Erythroblast (primary cell): ENCODE results near the gene SHMT2.

Experiments used
- DNase-seq, 2 experiments: peaks; one replicate each; lab custom pipeline; 2025; lab: John Stamatoyannopoulos, UW
- GATA1 ChIP-seq: IDR thresholded peaks from 2 replicates; pipeline ENCODE4 v1.6.1; 2011; ENCODE audit warnings: low read depth, mild to moderate bottlenecking, control low read depth, low read length, moderate library complexity
- POLR2A ChIP-seq: IDR thresholded peaks from 2 replicates; pipeline ENCODE4 v1.6.1; 2011; ENCODE audit warnings: mild to moderate bottlenecking, low read length

Gene SHMT2

DNA sequence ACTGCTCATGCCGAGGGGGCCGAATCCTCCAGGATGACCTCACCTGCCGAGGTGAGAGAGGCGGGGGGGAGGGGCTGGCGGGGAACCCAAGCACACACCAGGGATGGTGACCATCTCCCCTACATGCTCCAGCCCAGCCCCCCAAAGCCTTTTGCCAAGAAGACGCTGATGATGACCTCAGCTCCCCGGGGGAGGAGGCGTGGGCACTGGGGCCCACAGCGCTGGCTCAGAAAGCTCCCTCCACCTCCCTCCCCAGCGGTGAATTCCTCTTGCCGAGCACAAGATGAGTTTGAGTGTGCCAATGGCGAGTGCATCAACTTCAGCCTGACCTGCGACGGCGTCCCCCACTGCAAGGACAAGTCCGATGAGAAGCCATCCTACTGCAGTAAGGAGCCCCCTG is 36.6 kb upstream of the SHMT2 start:
- TF ChIP-seq POLR2A (no peak), GATA1 (no peak)
- no peak for DNase-seq

DNA sequence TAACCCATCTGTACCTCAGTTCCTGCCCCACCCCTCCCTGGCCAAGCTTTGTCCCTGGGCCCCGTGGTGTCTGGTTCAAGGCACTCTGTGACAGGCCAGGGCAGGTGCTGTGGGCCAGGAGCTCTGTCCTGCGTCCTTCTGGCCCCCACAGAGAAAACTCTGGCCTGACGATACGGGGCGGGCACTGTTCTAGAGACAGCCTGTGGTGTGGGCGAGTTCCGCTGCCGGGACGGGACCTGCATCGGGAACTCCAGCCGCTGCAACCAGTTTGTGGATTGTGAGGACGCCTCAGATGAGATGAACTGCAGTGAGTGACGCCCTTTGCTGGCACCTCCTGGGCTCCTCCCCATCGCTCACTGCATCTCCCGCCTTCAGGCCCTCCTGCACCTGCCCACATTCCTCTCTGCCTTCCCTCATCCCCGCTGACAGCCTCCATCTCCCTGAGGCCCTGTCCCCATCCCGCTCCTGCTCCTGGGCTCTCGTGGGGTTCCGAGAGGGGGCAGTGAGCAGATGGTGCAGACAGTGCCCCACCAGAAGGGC is 35.7 kb upstream of the SHMT2 start:
- TF ChIP-seq POLR2A (no peak), GATA1 (no peak)
- no peak for DNase-seq

DNA sequence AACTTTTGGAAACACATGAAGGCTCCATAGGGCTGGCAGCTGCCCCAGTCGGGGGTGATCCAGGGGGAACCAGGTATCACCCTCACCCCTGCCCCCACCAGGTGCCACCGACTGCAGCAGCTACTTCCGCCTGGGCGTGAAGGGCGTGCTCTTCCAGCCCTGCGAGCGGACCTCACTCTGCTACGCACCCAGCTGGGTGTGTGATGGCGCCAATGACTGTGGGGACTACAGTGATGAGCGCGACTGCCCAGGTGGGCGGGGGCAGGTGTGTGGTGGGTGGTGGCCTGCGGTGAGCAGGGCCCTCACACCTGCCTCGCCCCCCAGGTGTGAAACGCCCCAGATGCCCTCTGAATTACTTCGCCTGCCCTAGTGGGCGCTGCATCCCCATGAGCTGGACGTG is 35.3 kb upstream of the SHMT2 start:
- DNase-seq, result no peak
- TF ChIP-seq POLR2A (no peak), GATA1 (no peak)

DNA sequence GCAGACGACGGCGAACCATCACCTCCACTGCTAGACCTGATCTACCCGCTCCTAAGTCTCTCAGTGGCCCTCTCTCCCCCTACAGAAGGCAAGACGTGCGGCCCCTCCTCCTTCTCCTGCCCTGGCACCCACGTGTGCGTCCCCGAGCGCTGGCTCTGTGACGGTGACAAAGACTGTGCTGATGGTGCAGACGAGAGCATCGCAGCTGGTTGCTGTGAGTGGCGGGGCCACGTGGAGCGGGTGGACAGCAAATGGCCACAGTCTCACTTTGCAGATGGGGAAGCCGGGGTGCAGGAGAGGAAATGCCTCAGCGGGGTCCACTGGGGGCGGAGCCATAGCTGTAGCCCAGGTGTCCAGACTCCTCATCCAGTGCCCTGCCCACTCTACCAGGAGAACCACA is 34.3 kb upstream of the SHMT2 start:
- no peak for TF ChIP-seq POLR2A
- no peak for TF ChIP-seq GATA1
- DNase-seq, result no peak

DNA sequence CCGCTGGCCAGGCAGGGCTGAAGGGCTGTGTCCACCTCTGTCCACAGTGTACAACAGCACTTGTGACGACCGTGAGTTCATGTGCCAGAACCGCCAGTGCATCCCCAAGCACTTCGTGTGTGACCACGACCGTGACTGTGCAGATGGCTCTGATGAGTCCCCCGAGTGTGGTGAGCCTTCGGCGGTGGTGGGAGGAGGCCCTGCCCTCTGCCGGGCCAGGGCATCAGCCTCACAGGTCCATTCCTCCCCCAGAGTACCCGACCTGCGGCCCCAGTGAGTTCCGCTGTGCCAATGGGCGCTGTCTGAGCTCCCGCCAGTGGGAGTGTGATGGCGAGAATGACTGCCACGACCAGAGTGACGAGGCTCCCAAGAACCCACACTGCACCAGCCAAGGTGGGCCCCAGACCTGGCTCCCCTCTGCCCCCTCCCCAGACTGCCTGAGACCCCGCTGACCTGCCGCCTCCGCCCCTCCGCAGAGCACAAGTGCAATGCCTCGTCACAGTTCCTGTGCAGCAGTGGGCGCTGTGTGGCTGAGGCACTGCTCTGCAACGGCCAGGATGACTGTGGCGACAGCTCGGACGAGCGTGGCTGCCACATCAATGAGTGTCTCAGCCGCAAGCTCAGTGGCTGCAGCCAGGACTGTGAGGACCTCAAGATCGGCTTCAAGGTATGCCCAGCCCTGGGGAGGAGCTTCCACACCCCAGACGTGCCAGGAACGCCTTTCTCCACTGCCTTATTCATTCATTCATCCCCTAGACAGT is 33.7 kb upstream of the SHMT2 start:
- no peak for DNase-seq
- no peak for TF ChIP-seq GATA1
- no peak for TF ChIP-seq POLR2A

DNA sequence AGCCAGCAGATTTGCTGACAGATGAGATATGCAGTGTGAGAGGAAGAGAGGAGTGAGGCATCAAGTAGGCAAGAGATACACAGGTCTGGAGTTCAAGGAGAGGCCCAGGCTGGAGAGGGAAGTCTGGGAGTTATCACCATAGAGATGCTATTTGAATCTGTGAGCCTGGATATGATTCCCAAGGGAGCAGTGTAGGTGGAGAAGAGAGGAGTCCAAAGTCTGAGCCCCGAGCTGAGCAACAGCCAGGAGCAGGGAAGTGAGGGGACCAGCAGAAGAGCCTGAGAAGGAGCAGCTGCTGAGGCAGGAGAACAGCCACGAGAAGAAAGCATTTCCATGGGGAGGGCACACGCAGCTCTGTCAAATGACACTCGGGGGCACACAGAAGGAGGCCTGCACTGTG is 33.1 kb upstream of the SHMT2 start:
- no peak for TF ChIP-seq POLR2A
- no peak for TF ChIP-seq GATA1
- DNase-seq, result no peak

DNA sequence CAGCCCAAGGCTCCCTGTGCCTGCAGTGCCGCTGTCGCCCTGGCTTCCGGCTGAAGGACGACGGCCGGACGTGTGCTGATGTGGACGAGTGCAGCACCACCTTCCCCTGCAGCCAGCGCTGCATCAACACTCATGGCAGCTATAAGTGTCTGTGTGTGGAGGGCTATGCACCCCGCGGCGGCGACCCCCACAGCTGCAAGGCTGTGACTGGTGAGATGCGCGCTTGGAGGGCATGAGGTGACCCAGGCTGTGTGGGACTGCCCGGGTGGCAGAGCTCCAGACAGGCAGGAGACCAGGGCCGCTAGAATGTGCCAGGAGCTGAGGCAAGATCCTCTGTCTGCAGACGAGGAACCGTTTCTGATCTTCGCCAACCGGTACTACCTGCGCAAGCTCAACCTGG is 32.6 kb upstream of the SHMT2 start:
- no peak for TF ChIP-seq POLR2A

DNA sequence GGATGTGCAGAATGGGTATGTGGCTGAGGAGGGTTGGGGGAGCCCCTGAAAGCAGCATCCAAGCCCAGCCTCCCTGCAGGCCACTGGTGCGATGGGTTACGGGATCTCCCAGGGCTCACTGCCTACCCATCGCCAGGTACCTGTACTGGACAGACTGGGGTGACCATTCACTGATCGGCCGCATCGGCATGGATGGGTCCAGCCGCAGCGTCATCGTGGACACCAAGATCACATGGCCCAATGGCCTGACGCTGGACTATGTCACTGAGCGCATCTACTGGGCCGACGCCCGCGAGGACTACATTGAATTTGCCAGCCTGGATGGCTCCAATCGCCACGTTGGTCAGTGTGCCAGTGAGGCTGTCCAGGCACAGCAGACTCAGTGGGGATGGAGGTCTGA is 31.2 kb upstream of the SHMT2 start:
- TF ChIP-seq POLR2A, result no peak
- TF ChIP-seq GATA1, result no peak
- no peak for DNase-seq

More for the DNA sequence above, 32.6 kb upstream of the SHMT2 start:
- DNase-seq, result no peak

DNA sequence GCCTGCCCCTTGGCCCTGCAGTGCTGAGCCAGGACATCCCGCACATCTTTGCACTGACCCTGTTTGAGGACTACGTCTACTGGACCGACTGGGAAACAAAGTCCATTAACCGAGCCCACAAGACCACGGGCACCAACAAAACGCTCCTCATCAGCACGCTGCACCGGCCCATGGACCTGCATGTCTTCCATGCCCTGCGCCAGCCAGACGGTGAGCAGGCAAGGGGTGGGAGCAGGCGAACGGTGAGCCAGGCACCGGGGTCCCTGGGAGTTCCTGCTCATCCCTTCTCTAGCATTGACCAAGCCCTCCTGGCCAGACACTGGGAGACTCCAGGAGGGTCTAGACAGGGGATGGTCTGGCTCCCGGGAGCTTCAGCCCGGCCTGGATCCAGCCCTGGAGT is 30.3 kb upstream of the SHMT2 start:
- no peak for TF ChIP-seq GATA1
- TF ChIP-seq POLR2A, result no peak

DNA sequence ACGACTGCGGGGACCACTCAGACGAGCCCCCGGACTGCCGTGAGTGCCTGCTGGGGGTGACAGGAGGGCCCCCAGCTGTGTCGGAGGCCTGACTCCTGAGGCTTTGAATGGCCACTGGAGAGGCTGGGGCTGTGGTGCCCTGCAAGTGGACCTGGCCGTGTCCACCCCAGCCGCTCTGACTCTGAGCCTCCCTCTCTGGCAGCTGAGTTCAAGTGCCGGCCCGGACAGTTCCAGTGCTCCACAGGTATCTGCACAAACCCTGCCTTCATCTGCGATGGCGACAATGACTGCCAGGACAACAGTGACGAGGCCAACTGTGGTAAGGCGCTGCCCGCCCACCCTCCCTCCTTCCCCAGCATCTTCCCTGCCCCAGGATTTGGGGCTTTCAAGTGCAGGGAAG is 29.0 kb upstream of the SHMT2 start:
- no peak for DNase-seq
- TF ChIP-seq GATA1 (no peak), POLR2A (no peak)

More for the DNA sequence above, 30.3 kb upstream of the SHMT2 start:
- DNase-seq, result no peak

DNA sequence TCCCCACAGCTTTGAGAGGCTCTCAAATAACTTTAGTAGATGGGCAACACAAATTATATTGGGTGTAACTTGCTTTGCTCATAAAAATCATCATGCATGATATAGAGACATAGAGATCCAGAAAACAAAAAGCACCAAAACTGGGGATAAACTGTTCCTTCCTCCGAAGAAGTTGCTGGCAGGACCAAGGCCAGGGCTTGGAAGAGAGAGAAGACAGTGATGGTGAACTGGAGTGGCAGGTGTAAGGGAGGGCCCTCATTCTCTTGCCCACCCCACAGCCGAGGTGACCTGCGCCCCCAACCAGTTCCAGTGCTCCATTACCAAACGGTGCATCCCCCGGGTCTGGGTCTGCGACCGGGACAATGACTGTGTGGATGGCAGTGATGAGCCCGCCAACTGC is 28.3 kb upstream of the SHMT2 start:
- DNase-seq, result no peak
- TF ChIP-seq GATA1 (no peak), POLR2A (no peak)

DNA sequence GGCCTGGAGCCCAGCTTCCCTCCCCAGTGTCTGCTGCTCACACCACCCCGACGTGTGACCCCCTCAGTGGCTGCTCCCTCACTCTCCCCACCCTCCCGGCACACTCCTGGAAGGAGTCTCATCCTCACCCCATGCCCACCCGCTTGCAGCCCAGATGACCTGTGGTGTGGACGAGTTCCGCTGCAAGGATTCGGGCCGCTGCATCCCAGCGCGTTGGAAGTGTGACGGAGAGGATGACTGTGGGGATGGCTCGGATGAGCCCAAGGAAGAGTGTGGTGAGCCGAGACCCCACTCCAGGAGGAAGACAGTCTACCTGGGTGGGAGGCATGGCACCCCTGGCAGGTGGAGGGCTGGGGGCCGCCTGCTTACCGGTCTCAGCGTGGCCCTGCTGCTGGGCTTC is 27.9 kb upstream of the SHMT2 start:
- TF ChIP-seq GATA1 (no peak), POLR2A (no peak)
- no peak for DNase-seq

DNA sequence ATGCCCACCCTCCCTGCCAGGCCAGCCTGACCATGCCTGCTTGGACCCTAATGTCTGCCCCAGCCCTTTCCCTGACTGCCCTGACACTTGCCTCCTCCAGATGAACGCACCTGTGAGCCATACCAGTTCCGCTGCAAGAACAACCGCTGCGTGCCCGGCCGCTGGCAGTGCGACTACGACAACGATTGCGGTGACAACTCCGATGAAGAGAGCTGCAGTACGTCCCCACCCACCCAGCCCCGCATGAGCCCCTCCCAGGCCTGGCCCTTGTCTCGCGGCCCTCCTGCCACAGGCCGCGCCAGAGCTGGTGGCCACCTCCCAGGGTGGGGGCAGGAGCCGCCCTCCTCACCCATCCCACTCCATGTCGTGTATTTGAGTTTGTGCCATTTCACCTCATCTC is 27.2 kb upstream of the SHMT2 start:
- TF ChIP-seq GATA1 (no peak), POLR2A (no peak)
- no peak for DNase-seq

DNA sequence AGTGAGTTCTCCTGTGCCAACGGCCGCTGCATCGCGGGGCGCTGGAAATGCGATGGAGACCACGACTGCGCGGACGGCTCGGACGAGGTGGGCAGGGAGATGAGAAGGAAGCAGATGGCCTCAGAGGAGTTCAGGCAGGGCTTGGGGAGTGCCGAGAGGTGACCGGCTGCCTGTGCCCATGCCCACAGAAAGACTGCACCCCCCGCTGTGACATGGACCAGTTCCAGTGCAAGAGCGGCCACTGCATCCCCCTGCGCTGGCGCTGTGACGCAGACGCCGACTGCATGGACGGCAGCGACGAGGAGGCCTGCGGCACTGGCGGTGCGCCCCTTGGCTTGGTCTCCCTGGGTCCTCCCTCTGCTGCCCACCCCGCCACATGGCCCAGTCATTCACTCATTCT is 26.3 kb upstream of the SHMT2 start:
- TF ChIP-seq GATA1 (no peak), POLR2A (no peak)
- no peak for DNase-seq

DNA sequence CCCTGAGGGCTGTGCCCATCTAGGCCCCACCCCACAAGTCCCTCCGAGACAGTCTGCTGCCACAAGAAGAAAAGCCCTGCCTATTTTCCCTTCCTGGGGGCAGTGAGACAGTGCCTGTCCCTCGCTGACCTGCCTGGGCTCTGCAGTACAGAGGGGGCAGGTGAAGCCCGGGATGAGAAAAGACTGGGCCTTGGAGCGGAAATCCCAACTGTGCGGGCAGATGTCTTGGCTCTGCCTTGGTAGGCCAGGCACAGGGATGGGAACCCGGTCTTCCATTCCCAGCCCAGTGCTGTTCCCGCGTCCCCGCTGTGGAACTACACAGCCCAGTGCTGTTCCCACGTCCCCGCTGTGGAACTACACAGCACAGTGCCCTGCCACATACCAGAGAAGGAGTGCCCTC is 25.7 kb upstream of the SHMT2 start:
- no peak for DNase-seq
- TF ChIP-seq POLR2A, result no peak
- TF ChIP-seq GATA1, result no peak

DNA sequence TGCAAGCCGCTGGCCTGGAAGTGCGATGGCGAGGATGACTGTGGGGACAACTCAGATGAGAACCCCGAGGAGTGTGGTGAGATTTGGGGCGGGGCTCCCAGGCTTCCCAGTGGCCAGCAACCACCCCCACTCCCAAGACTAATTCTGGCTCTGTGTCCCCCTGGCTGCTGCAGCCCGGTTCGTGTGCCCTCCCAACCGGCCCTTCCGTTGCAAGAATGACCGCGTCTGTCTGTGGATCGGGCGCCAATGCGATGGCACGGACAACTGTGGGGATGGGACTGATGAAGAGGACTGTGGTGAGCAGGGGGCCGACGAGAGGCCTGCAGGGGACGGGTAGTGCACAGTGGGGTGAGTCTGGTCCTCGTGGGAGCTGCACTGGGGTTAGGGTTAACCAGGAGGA is 25.1 kb upstream of the SHMT2 start:
- TF ChIP-seq GATA1, result no peak
- no peak for TF ChIP-seq POLR2A

More for the DNA sequence above, 25.1 kb upstream of the SHMT2 start:
- DNase-seq, result no peak
